ENCODE results near the gene C9orf153.

The C9orf153 gene

DNA sequence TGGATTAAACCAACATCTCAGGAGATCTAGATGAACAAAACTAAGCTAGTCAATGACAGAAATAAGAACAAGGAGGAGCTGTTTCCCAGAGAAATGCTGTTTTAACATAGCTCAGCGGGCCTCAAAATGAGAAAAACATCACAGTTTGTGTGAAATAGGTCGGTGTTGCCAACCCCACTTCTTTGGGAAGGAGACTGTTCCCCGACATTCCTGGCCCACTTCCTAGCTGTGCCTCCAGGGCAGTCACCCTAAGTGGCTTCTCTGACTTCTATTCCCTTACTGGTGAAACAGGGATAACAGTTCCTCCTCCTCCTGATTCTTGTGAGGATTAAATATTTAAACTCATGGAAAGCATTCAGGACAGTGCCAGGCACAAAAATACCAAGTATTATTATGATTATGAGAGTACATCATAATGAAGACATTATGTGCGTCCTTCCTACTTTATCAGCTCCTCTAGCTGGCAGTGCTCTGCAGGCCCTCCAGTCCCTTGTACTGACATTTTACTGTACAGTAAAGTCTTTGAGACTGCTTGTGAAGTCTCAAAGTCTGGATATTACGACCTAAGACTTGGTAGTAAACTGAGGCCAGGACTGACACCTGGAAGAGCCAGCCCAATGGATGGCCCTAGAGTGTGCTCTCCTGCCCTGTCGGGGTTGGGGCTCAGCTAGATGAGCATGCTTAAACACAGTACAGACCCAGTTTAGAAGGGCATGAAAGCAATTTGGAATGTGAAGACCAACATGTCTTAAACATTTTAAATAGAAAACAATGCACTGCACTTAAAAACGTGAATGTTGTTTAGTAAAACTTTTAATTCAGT lies 15.6 kb upstream of the C9orf153 start:
- no peak overlapping the region for H3K27ac ChIP-seq
- DNase-seq (ENCODE audit: low read depth, low spot score): no peak

DNA sequence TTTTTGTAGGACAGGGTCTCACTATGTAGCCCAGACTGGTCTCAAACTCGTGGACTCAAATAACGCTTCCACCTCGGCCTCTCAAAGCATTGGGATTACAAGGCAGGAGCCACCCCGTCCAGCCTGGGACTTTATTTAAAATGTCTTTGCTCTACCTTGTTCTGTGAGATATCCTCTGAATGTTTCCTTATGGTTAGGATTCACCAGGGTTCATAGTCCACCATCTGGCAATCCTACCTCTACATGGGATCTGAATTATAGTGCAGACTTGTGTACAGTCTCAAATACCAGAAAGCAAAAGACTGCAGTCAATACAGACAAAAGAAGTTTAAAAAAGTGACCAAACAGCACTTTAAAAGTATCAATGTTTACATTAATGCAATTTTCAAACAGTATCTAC lies 12.8 kb upstream of the C9orf153 start:
- H3K27ac ChIP-seq: no peak overlapping the region
- DNase-seq (ENCODE audit: low read depth, low spot score): no peak

DNA sequence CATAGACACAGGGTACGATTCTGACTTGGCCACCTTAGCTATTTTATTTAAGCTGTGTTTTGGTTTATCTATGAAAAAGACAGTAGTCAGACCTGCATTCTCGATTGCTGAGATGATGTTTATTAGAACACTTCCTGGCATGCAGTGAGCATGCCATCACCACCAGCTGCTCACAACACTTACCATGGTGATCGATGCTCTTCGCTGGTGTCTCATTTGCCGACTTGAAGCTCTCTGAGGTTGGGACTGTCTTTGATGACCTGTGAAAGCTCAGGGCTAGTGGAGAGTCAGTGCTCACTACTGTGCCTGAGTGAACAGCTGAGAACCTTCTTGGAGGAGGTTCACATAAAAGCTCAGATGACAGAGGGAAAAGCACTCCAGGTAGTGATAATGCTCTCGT lies 4.4 kb upstream of the C9orf153 start:
- no peak for DNase-seq (ENCODE audit: low read depth, low spot score)

DNA sequence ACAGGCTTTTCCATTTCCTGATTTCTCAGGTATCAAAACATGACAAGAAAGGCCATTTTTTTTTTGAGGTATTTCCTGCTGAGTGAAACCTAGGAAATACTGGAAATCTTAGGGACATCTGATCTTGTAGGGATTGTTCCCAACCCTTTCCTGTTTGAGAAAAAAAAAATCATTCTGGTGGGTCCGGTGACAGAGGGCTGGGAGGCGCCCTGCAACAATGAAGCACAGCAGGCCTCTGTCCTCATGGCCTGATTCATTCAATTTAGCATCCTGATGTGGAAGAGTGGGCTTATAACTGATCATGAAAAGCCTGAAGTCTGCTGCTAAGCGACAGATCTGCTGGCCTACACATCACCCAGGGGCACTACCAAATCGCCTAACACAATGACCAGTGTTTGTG lies 3.0 kb upstream of the C9orf153 start:
- no peak for DNase-seq (ENCODE audit: low read depth, low spot score)
- H3K27ac ChIP-seq: no peak overlapping the region

More for the DNA sequence above, 4.4 kb upstream of the C9orf153 start:
- no peak overlapping the region for H3K27ac ChIP-seq

DNA sequence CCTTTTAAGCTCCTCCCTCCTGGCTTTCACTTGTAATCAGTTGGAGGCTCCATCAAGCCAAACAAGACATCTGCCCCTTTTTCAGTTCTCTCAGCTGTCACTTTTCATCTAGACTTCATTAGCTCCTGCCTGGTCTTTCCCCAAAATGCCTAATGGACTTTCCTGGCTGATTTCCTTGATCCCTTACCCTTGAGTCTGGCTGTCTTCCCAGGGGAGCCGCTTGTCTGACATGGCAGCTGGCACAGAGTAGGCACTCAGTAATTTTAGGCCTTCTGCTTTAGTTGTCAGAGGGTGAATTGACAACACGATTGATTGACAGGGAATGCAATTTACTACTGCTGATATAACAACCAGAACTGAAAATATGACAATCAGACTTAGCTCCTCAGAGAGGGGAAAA lies 2.1 kb downstream of the C9orf153 start:
- H3K27ac ChIP-seq: no peak overlapping the region
- no peak for DNase-seq (ENCODE audit: low read depth, low spot score)

DNA sequence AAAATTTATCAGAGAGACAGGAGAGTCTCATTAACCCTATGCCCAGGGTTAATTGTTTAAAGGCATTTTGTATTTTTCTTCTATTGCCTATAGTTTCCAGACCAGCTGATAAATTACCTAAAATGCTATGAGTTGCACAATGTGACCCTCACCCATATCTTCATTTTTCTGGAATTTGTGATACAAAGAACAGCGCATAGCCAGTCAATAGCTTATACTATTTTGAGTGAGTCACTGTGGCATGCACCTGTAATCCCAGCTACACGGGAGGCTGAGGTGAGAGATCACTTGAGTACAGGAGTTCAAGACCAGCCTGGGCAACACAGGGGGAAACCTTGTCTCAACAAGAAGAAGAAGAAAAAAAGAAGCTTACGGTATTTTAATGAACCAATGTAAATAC lies 2.8 kb downstream of the C9orf153 start:
- DNase-seq (ENCODE audit: low read depth, low spot score): no peak
- no peak overlapping the region for H3K27ac ChIP-seq

DNA sequence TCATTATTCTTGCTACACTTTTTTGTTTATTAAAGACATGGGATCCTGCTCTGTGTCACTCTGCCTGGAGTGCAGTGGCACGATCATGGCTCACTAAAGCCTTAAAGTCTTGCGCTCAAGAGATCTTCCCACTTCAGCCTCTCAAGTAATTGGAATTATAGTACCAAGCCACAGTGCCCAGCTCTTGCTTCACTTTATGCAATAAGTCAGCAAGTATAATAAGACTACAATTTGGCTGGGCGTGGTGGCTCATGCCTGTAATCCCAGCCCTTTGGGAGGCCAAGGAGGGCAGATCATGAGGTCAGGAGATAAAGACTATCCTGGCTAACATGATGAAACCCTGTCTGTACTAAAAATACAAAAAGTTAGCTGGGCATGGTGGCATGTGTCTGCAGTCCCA lies 5.9 kb downstream of the C9orf153 start:
- no peak overlapping the region for H3K27ac ChIP-seq
- no peak for DNase-seq (ENCODE audit: low read depth, low spot score)

DNA sequence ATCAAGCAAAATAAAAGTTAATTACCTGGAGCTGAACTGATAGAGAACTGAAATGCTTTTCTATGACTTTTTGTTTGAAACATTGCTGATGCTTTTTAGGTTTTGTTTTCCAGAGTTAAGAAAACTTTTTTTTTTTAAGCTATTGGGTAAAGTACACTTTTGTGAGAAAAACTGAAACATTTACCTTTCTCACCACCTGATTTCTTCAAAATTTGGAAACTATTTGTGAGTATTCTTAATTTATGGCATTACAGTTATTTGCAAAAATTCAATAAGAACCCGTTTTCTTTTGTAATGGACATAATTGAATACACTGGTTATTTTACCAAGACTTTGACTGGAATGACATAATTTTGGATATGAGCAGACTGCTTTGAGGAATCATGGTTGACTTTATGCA lies 6.6 kb downstream of the C9orf153 start:
- H3K27ac ChIP-seq: no peak overlapping the region
- DNase-seq (ENCODE audit: low read depth, low spot score): no peak

DNA sequence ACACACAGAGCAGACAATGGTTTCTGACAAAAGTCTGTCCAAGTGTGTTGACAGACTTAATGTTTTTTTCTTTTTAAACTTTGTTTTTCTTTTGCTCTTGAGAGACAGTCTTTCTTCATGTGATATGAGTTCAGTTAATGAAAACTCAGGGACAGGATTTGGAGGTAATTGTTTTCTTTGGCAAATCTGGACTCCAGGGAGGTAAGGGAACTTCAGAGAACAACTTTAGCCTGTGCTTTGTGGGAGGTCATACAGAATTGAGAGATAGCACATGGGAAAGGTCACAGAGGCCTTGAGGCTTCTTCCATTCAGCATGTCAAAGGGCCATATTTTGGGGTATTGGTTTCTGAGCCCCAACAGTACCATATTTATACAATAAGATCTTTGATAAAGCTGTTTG lies 9.3 kb downstream of the C9orf153 start:
- DNase-seq (ENCODE audit: low read depth, low spot score): no peak
- no peak overlapping the region for H3K27ac ChIP-seq

DNA sequence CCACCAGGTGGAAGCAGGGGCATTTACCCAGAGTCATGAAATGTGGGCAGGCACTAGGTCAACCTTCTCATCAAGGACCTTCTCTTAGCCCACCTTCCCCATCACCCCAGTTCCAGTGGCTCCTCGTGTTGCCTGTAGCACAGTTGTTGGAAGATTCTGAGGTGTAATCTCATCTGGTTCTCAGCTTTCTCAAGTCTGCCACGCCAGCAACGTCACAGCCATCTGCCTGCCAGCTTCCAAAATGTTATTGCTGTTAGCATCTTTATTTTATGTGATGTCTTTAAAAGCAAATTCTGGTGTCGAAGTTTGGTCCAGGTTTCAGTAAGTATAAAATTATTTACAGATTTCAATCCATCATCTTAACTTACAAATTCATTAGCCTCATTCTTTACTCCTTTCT lies 10.7 kb downstream of the C9orf153 start:
- no peak for DNase-seq (ENCODE audit: low read depth, low spot score)

DNA sequence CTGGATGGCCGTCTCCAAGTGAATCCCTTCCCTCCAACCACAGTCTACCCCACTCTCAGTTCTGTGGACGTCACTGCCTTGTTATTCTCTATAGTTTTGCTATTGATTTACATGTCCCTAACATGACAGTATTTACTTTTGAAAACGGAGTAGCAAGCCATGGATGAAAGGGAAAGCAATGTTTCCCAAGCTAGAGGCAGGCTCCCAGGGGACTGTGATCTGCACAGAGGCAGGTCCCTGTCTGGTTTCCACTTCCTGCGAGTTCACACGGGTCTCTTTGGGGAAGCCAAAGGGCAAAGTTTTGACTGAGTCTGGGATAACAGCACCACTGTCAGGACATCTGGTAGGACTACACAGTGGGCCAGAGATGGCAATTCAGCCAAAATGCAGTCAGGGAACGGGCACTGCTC lies 12.7 kb downstream of the C9orf153 start:
- no peak for DNase-seq (ENCODE audit: low read depth, low spot score)
- no peak overlapping the region for H3K27ac ChIP-seq

More for the DNA sequence above, 10.7 kb downstream of the C9orf153 start:
- H3K27ac ChIP-seq: no peak overlapping the region

DNA sequence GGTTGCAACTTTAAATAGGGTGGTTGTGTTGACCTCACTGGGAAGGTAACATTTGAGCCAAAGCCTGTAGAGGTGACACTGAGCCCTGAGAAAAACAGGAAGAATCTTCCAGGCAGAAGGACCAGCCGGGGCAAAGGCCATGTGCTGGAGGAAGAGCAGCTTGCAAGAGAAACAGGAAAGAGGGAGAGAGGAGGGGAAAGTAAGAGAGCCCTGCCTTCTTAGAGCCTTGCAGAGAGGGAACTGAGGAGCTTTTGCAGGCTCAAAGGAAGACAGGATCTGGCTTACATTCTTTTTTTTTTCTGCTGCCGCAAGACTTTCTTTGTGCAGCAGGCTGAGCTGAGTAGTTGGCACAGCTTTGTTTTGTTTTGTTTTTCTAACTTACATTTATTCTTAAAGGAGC lies 17.4 kb downstream of the C9orf153 start:
- no peak overlapping the region for H3K27ac ChIP-seq
- no peak for DNase-seq (ENCODE audit: low read depth, low spot score)

DNA sequence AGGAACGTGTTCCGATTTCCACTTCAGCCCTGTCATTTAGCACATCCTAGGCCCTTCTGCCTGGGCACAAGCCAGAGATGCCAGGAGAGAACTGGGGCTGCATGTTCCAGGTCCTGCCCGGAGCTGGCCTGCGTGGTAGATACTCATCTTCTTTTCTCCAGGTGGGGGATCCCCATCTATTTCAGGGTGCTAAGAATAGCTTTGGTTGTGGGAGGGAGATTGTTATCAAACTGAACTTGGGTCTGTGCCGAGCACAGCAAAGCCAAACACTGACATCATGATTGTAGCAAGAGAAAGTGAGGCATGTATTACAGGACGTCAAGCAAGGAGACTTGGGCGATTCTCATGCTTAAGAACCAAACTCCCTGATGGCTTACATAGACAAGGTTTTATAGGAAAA lies 18.2 kb downstream of the C9orf153 start:
- H3K27ac ChIP-seq: no peak overlapping the region
- DNase-seq (ENCODE audit: low read depth, low spot score): no peak

DNA sequence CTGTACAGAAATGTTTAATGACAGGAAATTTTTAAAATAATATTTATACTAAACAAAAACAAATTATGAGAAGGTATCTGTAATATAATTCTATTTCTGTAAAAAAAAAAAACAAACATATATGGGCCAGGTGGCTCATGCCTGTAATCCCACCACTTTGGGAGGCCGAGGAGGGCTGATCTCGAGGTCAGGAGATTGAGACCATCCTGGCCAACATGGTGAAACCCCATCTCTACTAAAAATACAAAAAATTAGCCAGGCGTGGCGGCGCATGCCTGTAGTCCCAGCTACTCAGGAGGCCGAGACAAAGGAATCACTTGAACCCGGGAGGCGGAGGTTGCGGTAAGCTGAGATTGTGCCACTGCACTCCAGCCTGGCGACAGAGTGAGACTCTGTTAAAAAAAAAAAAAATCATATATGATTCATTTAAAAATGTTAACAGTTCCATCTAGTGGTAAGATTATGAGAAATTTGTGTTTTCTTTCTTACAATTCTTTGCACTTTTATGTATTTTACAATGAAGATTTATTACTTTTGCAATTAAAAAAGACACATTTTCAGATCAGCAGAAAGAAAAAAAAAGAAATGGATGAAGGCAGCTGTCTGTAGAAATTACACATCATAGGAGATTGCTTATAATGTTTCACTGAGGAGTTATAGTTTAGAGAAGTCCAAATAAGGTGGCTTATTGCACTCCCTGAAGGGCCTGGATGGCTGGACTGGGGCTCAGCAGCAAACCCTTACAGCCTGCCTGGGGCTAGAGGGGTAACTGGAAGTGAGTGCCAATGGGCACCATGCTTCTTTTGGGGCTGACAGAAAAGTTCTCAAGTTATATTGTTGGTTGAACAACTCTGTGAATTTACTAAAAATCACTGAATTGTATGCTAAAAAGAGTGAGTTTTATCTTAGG lies 20.3 kb downstream of the C9orf153 start:
- no peak for DNase-seq (ENCODE audit: low read depth, low spot score)
- no peak overlapping the region for H3K27ac ChIP-seq

DNA sequence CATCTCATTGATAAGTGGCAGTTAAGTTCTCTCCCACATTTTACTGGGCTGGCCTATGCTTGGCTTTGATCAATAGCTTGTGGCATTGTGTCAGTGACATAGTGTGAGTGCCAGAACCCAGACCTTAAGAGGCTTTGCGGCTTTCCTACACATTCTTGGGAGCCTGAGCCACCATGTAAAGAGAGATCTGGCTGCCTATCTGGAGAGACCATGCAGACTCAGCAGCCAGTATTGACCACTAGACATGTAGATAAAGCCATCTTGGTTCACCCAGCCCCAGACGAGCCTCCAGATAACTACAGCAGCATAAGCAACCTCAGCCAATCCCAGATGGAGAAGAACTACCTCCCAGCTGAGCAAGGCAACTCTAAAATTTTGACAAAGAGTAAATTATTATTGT lies 28.6 kb downstream of the C9orf153 start:
- no peak for DNase-seq (ENCODE audit: low read depth, low spot score)
- H3K27ac ChIP-seq: no peak overlapping the region

DNA sequence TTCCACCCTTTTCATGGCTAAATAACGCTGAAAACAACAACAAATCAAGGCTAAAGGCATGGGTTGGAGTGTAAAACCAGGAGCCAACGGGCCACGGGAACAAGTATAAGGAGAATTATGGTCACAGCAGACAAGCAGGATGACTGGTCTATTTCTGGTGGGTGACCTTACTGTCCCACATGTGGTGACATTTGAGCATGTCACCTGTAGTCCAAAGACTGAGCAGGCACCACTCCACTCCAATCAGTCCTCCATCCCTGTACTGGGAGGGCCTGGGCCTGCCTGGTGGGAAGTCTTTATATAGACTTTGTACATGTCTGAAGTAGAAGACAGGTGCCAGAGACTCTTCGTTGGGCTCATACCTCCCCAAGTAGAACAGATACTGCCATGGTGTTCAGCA lies 36.8 kb downstream of the C9orf153 start:
- no peak for DNase-seq (ENCODE audit: low read depth, low spot score)
- no peak overlapping the region for H3K27ac ChIP-seq

DNA sequence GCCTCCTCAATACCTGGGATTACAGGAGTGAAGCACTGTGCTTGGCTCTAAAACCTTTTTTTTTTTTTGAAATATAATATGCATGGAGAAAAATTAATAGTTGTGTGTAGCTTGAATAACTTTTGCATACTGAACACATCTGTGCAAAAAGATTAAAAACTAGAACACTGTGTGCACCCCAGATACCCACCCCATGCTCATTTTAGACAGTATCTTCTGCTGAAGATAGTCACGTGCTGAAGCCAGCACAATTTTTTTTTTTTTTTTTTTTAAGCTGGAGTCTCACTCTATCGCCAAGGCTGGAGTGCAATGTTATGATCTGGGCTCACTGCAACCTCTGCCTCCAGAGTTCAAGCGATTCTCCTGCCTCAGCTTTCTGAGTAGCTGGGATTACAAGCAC lies 39.9 kb downstream of the C9orf153 start:
- no peak overlapping the region for H3K27ac ChIP-seq
- DNase-seq (ENCODE audit: low read depth, low spot score): no peak

DNA sequence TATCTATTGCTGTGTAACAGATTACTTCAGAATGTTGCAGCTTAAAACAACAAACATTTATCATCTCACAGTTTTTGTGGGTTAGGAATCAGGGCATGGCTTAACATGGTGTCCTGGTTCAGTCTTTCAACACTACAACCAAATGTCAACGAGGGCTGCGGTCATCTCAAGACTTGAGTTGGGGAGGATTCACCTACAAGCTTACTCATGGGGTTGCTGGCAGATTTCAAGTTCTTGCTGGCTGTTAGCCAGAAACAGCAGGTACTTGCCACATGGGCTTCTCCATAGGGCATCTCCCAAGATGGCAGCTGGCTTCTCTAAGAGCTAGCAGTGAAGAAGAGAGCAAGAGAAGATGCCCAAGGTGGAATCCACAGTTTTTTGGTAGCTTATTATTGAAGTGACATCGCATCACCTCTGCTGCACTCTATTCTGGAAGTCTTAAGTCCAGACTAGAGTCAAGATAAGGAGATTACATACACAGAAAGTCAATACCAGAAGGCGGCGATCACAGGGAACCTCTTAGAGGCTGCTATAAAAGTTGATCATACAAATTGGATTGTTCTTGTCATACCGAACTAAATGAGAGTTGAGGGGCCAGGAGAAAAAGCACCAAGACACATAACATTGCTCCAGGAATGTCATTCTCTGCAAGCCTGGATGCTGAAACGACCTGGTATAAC lies 42.2 kb downstream of the C9orf153 start:
- DNase-seq (ENCODE audit: low read depth, low spot score): no peak

DNA sequence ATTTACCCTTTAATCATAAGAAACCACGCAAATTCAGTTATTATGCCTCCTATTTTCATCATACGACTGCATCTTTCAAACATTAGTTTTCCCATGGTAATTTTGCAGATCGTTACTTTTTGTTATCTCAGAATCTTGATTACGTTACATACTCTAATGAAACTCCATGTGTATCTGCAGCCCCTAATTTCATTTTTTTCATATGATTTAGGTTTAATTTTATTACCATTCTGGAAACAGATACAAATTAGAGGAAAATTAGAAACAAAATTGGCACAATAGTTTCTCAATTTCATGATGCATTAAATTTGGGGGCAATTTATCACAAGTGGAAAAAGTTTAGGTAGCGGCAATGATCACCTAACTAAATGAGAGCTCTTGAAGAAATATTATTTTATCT lies 52.3 kb downstream of the C9orf153 start:
- DNase-seq (ENCODE audit: low read depth, low spot score): no peak
- no peak overlapping the region for H3K27ac ChIP-seq

More for the DNA sequence above, 42.2 kb downstream of the C9orf153 start:
- no peak overlapping the region for H3K27ac ChIP-seq

DNA sequence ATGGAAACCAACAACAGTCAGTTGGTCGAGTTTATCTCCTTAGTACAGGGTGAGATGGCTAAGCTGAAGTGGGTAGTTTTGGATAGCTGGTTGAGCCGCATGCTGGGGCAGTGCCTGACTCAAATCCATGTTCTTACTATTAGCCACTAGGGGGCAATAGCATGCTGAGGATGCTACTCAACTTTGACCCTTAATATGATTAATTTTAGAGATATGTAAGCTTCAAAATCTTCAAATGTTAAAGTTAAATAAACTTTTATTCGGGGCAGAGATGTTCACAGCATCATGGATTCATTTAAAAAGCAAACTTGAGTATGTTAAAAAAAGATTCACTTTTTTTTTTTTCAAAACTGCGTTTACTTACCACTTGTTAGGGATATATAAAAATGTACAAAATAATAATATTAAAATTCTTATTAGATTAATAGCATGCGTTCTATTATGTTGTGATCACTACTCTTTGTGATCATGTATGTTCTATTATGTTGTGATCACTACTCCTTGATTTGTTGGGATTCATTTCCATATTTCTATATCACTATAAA lies 57.0 kb downstream of the C9orf153 start:
- DNase-seq (ENCODE audit: low read depth, low spot score): no peak
- no peak overlapping the region for H3K27ac ChIP-seq
